Measurements from ENCODE around the gene PFKL. TPM values are rescaled to one million over a fixed set of nuclear protein-coding genes. Genes with fewer than 3 reads are reported as not detected.

PFKL gene
- total RNA-seq, 2 donors from 2014 or later: 99.4 to 235 TPM

GRCh38 chr21:44333509-44334328 lies 33.9 kb downstream of the PFKL start:
- Histone ChIP-seq H3K36me3 (no peaks in the 10 kb centered on the region), H3K4me3 (no peak overlapping the region), H3K27me3 (replicated peaks; ENCODE audit: insufficient read depth) (no peaks in the 10 kb centered on the region), H3K27ac (no peak overlapping the region), H3K9me3 (no peaks in the 10 kb centered on the region), H3K4me1 (replicated peaks) (no peaks in the 10 kb centered on the region)
- TF ChIP-seq POLR2A (IDR thresholded peaks at IDR 0.05) (no peak), POLR2AphosphoS5 (IDR thresholded peaks at IDR 0.05) (no peak), CTCF (IDR thresholded peaks at IDR 0.05) (no peak)
- intact Hi-C loops (cut with DNase I): no loop called here
- no peak for DNase-seq (ENCODE audit: low spot score)
- 77% methylated on average over 44 of the region's 45 CpGs for WGBS

GRCh38 chr21:44334329-44335030 lies 34.6 kb downstream of the PFKL start:
- WGBS: 70% methylated on average over 17 of the region's 26 CpGs
- no peaks in the 10 kb centered on the region for H3K27me3 ChIP-seq (replicated peaks; ENCODE audit: insufficient read depth)
- no peaks in the 10 kb centered on the region for H3K9me3 ChIP-seq
- TF ChIP-seq POLR2A (IDR thresholded peaks at IDR 0.05) (no peak), CTCF (IDR thresholded peaks at IDR 0.05) (no peak), POLR2AphosphoS5 (IDR thresholded peaks at IDR 0.05) (no peak)
- DNase-seq (ENCODE audit: low spot score): no peak
- no peaks in the 10 kb centered on the region for H3K4me1 ChIP-seq (replicated peaks)
- intact Hi-C loops (cut with DNase I): no loop called here
- no peaks in the 10 kb centered on the region for H3K36me3 ChIP-seq
- no peak overlapping the region for H3K27ac ChIP-seq
- no peak overlapping the region for H3K4me3 ChIP-seq

DNA sequence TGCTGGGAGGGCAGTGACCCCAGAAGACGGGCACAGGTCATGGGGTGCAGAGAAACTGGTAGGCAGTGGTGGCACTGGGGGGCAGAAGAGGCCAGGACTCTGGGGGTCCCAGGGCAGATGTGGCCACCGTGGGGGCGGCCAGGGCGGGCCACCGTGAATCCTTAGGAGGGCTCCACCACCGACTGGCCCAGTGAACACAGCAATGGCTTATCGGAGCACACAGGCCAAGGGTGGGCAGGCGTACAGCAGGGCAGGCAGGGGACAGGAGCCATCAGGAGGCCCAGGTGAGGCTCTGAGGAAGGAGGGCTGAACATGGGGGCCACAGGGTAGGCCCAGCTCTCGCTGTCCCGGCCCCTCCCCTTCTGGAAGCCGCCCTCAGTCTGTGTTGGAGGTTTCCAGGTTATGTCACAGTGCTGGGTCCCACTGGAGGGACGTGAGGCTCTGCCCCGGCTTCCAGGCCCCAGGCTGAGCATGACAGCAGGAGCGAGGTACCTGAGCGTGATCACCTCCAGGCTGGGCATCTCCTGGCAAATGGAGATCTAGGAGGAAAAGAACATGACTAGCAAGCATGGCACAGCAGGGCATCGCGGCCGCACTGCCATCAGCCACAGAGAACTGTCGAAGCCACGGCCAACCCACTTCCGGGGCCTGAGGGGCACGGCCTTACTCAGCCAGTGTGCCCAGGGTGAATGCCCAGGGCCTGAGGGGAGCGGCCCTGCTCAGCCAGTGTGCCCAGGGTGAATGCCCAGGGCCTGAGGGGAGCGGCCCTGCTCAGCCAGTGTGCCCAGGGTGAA lies 35.6 kb downstream of the PFKL start:
- 94% methylated on average over 20 of the region's 24 CpGs for WGBS
- no peaks in the 10 kb centered on the region for H3K36me3 ChIP-seq
- TF ChIP-seq CTCF (IDR thresholded peaks at IDR 0.05): no peak
- TF ChIP-seq POLR2A (IDR thresholded peaks at IDR 0.05): no peak
- TF ChIP-seq POLR2AphosphoS5 (IDR thresholded peaks at IDR 0.05): no peak

DNA sequence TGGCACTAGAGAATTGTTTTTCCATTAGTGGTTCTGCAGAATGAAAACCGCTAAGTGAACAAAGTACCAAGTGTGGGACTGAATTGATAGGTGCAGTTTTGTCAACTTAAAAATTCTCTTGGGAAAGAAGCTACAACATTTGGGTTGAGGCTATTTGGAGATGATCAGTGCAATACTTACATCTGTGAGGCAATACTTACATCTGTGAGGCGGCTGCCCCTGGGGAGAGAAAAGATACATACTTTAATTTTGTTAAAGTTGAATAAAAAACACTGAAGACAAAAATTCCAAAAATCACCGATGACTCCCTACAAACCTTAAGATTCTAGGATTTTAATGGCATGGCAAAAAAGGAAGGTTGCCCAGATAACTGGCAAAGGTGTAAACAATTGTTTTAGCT lies 37.6 kb downstream of the PFKL start:
- intact Hi-C loops (cut with DNase I): no loop called here
- no peaks in the 10 kb centered on the region for H3K4me1 ChIP-seq (replicated peaks)
- H3K36me3 ChIP-seq: no peaks in the 10 kb centered on the region
- H3K27me3 ChIP-seq (replicated peaks; ENCODE audit: insufficient read depth): no peaks in the 10 kb centered on the region
- peak overlapping the region in 1 of 2 donors; percentile 78 for H3K27ac ChIP-seq
- WGBS: 72% methylated on average over 3 of the region's 3 CpGs
- H3K9me3 ChIP-seq: no peaks in the 10 kb centered on the region
- no peak for DNase-seq (ENCODE audit: low spot score)
- no peak overlapping the region for H3K4me3 ChIP-seq
- TF ChIP-seq POLR2AphosphoS5 (IDR thresholded peaks at IDR 0.05) (no peak), CTCF (IDR thresholded peaks at IDR 0.05) (no peak), POLR2A (IDR thresholded peaks at IDR 0.05) (no peak)

More for the DNA sequence above, 35.6 kb downstream of the PFKL start:
- no peak overlapping the region for H3K4me3 ChIP-seq
- H3K27ac ChIP-seq: no peak overlapping the region
- intact Hi-C loops (cut with DNase I): no loop called here
- H3K27me3 ChIP-seq (replicated peaks; ENCODE audit: insufficient read depth): no peaks in the 10 kb centered on the region
- no peak for DNase-seq (ENCODE audit: low spot score)
- no peaks in the 10 kb centered on the region for H3K9me3 ChIP-seq
- H3K4me1 ChIP-seq (replicated peaks): no peaks in the 10 kb centered on the region
